A549 (cell line): ENCODE measurements around the gene CMIP.

Source experiments
- CBX8 ChIP-seq: fragments of 200-600 bp; sonication (generic); IDR thresholded peaks from 2 replicates; pipeline ENCODE4 v1.6.1; 2016
- CEBPB ChIP-seq, 2 experiments: fragments of >200 bp in 1 of 2; sonication (Bioruptor Twin) in 1 of 2; formaldehyde crosslinking in 1 of 2; IDR thresholded peaks; 2 replicates each; pipeline ENCODE4 v1.6.1; 2012 to 2016
- CHD2 ChIP-seq: fragments of 150-350 bp; IDR thresholded peaks from 2 replicates; pipeline ENCODE4 v1.6.1; 2014; ENCODE audit warnings: low read length; ENCODE audit not compliant: partially characterized antibody
- CHD4 ChIP-seq: fragments of 200-600 bp; sonication (generic); IDR thresholded peaks from 2 replicates; pipeline ENCODE4 v1.6.1; 2016; ENCODE audit warnings: antibody characterized with exemption, mild to moderate bottlenecking, borderline replicate concordance
- CTCF ChIP-seq: fragments of >200 bp; sonication (Bioruptor Twin); formaldehyde crosslinking; IDR thresholded peaks from 3 replicates; pipeline ENCODE4 v1.5.1; 2016
- ELK1 ChIP-seq: fragments of 150-350 bp; IDR thresholded peaks from 2 replicates; pipeline ENCODE4 v1.6.1; 2014; ENCODE audit warnings: low read depth, mild to moderate bottlenecking, low read length
- FOSL2 ChIP-seq, 2 experiments: fragments of 450-650 bp in 1 of 2; fragments of >200 bp in 1 of 2; sonication (Bioruptor Twin) in 1 of 2; formaldehyde crosslinking; IDR thresholded peaks; 2 replicates each; pipeline versions ENCODE4 v1.5.0 to v1.6.1; 2016 to 2020; ENCODE audit warnings: mild to moderate bottlenecking in 1 of 2, moderate library complexity in 1 of 2
- POLR2A ChIP-seq: IDR thresholded peaks from 2 replicates; pipeline ENCODE4 v1.6.1; 2012; ENCODE audit warnings: mild to moderate bottlenecking, low read length
- RAD21 ChIP-seq, 2 experiments: fragments of >200 bp in 1 of 2; sonication (Bioruptor Twin) in 1 of 2; formaldehyde crosslinking in 1 of 2; IDR thresholded peaks in 1 of 2; conservative IDR thresholded peaks in 1 of 2; 2 replicates in 1 of 2; 3 replicates in 1 of 2; pipeline ENCODE4 v1.6.1; 2012 to 2018; ENCODE audit warnings: inconsistent platforms in 1 of 2
- RFX5 ChIP-seq: fragments of 450-650 bp; IDR thresholded peaks from 2 replicates; pipeline ENCODE4 v1.7.1; 2014; ENCODE audit warnings: antibody characterized with exemption, mild to moderate bottlenecking, moderate library complexity
- RNF2 ChIP-seq: fragments of 200-600 bp; sonication (generic); IDR thresholded peaks from 2 replicates; pipeline ENCODE4 v1.6.1; 2016; ENCODE audit warnings: low read depth, mild to moderate bottlenecking, antibody characterized with exemption, moderate library complexity, borderline replicate concordance

DNA sequence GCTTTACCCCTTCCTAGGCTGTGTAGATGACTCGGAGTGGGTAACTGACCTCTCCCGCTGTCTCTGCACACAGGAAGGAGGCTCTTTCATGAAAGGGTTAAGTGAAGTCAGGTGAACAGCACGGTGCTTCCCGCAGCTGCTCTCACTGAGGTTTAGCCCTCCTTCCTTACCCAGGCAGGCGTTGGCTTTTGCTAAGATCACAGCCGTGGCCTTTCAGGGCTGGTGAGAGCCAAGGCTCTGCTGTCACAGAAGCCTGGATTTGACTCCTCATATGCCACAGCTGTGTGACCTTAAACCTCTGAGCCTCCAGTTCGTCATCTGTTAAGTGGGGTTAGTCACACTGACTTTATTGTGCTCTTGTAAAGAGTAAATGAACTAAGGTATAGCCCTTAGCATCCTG, 243.6 kb downstream of the CMIP start:
- no peak for TF ChIP-seq POLR2A
- TF ChIP-seq ELK1: no peak
- no peak for TF ChIP-seq CTCF
- TF ChIP-seq CEBPB (IDR thresholded peaks at IDR 0.05): no peak
- TF ChIP-seq RNF2: no peak
- no peak for TF ChIP-seq RFX5
- no peak for TF ChIP-seq CBX8
- TF ChIP-seq FOSL2 (IDR thresholded peaks at IDR 0.05): no peak
- TF ChIP-seq FOSL2 (CRISPR knock-in tag; IDR thresholded peaks at IDR 0.05): no peak
- TF ChIP-seq CHD4: no peak
- TF ChIP-seq RAD21 (conservative IDR thresholded peaks at IDR 0.05 in 1 of 2, IDR thresholded peaks at IDR 0.05 in 1 of 2): no peak
- no peak for TF ChIP-seq CHD2
